Hematopoietic multipotent progenitor cell treated with erythropoietin and hydrocortisone succinate and interleukin-3 and kit ligand, for 8 days (in vitro differentiated cells): ENCODE results near the gene CNTNAP1.
"Not testable (repeated sequence)": the region's sequence is repeated elsewhere in the genome, so short reads cannot be mapped to it uniquely, and the experiment has no call there.

Source experiments
- DNase-seq: peaks from one replicate; pipeline ENCODE4 v3.0.0-alpha.2; 2015

The CNTNAP1 gene

GRCh38 chr17:42686520-42687128 lies 4.3 kb downstream of the CNTNAP1 start:
- DNase-seq, result no peak

GRCh38 chr17:42687707-42688320 lies 5.5 kb downstream of the CNTNAP1 start:
- DNase-seq, result no peak

- no peak for DNase-seq
Measured at GRCh38 chr17:42690596-42690995, 8.3 kb downstream of the CNTNAP1 start.

GRCh38 chr17:42691021-42691545 lies 8.8 kb downstream of the CNTNAP1 start:
- no peak for DNase-seq

GRCh38 chr17:42692489-42692888 lies 10.2 kb downstream of the CNTNAP1 start:
- DNase-seq, result no peak

GRCh38 chr17:42694524-42694923 lies 12.2 kb downstream of the CNTNAP1 start:
- no peak for DNase-seq

GRCh38 chr17:42695500-42695899 lies 13.2 kb downstream of the CNTNAP1 start:
- no peak for DNase-seq

GRCh38 chr17:42697108-42697811 lies 14.9 kb downstream of the CNTNAP1 start:
- DNase-seq, result no peak

GRCh38 chr17:42698736-42699414 lies 16.5 kb downstream of the CNTNAP1 start:
- peak; percentile 92 for DNase-seq

- DNase-seq, result no peak
Measured at GRCh38 chr17:42699415-42699740, 17.0 kb downstream of the CNTNAP1 start.

GRCh38 chr17:42700586-42701289 lies 18.4 kb downstream of the CNTNAP1 start:
- DNase-seq, result no peak

GRCh38 chr17:42702446-42702845 lies 20.1 kb downstream of the CNTNAP1 start:
- no peak for DNase-seq

- no peak for DNase-seq
Measured at GRCh38 chr17:42704490-42704836, 22.1 kb downstream of the CNTNAP1 start.

GRCh38 chr17:42704837-42705494 lies 22.6 kb downstream of the CNTNAP1 start:
- no peak for DNase-seq

GRCh38 chr17:42706732-42707131 lies 24.4 kb downstream of the CNTNAP1 start:
- DNase-seq, result peak; percentile 69

- DNase-seq, result no peak
Measured at GRCh38 chr17:42708588-42708987, 26.3 kb downstream of the CNTNAP1 start.

GRCh38 chr17:42709561-42709960 lies 27.2 kb downstream of the CNTNAP1 start:
- DNase-seq, result no peak

GRCh38 chr17:42720996-42721583 lies 38.8 kb downstream of the CNTNAP1 start:
- DNase-seq, result peak; percentile 83

- no peak for DNase-seq
Measured at GRCh38 chr17:42723636-42724035, 41.3 kb downstream of the CNTNAP1 start.

- DNase-seq, result no peak
Measured at GRCh38 chr17:42725143-42725542, 42.8 kb downstream of the CNTNAP1 start.

- DNase-seq, result no peak
Measured at GRCh38 chr17:42740699-42741098, 58.4 kb downstream of the CNTNAP1 start.

- DNase-seq, result not testable (repeated sequence)
Measured at GRCh38 chr17:42742916-42743315, 60.6 kb downstream of the CNTNAP1 start.
